Liver (tissue), 9 donors: ENCODE measurements around the gene PLCB3. TPM values are rescaled to one million over a fixed set of nuclear protein-coding genes. Genes with fewer than 3 reads are reported as not detected.

Source experiments
- DNase-seq: peaks from one replicate; pipeline ENCODE4 v3.0.0-alpha.2; 2017; ENCODE audit warnings: low spot score
- H3K27ac ChIP-seq, 2 donors: one replicate each; pipeline ENCODE4 v1.7.0; 2013; ENCODE audit warnings: inconsistent platforms in 2 of 2, low read length in 2 of 2, control low read depth in 1 of 2, low read depth in 1 of 2, mild to moderate bottlenecking in 1 of 2
- H3K27me3 ChIP-seq, 4 donors: one replicate each; pipeline versions ENCODE4 v1.6.1 to v1.7.0; 2013; ENCODE audit warnings: low read length in 3 of 4, inconsistent platforms in 1 of 4, mild to moderate bottlenecking in 1 of 4, moderate library complexity in 1 of 4; ENCODE audit not compliant: control insufficient read depth in 4 of 4, insufficient read depth in 4 of 4
- H3K36me3 ChIP-seq, 4 donors: one replicate each; pipeline versions ENCODE4 v1.6.1 to v1.7.0; 2013; ENCODE audit warnings: low read length in 3 of 4, mild to moderate bottlenecking in 3 of 4, low read depth in 1 of 4, moderate library complexity in 1 of 4; ENCODE audit not compliant: control insufficient read depth in 4 of 4, insufficient read depth in 3 of 4
- H3K4me1 ChIP-seq, 4 donors: one replicate each; pipeline versions ENCODE4 v1.6.1 to v1.7.0; 2013; ENCODE audit warnings: low read length in 3 of 4, mild to moderate bottlenecking in 3 of 4, moderate library complexity in 1 of 4; ENCODE audit not compliant: control insufficient read depth in 4 of 4, insufficient read depth in 4 of 4
- H3K4me3 ChIP-seq, 3 donors: one replicate each; pipeline versions ENCODE4 v1.6.1 to v1.7.0; 2013; ENCODE audit warnings: low read length in 3 of 3, control low read depth in 1 of 3, low read depth in 1 of 3, mild to moderate bottlenecking in 1 of 3
- H3K9ac ChIP-seq, 2 donors: one replicate each; pipeline ENCODE4 v1.7.0; 2013; ENCODE audit warnings: low read length in 2 of 2, mild to moderate bottlenecking in 2 of 2, moderate library complexity in 2 of 2, control low read depth in 1 of 2, low read depth in 1 of 2
- H3K9me3 ChIP-seq, 4 donors: one replicate each; pipeline versions ENCODE4 v1.6.1 to v1.7.0; 2013; ENCODE audit warnings: low read length in 3 of 4; ENCODE audit not compliant: control insufficient read depth in 4 of 4
- ATF3 ChIP-seq: IDR thresholded peaks from 2 replicates; pipeline ENCODE4 v1.6.1; 2016; ENCODE audit warnings: antibody characterized with exemption
- CTCF ChIP-seq: fragments of 150-350 bp; IDR thresholded peaks from 2 replicates; pipeline ENCODE4 v1.5.1; 2017; ENCODE audit warnings: improper control_type of control experiment, low read depth, low read length; ENCODE audit not compliant: missing input control
- EGR1 ChIP-seq, 2 donors: IDR thresholded peaks; 2 replicates each; pipeline ENCODE4 v1.6.1; 2016 to 2018; ENCODE audit warnings: antibody characterized with exemption in 2 of 2, low read depth in 2 of 2
- FOXA1 ChIP-seq: IDR thresholded peaks from 2 replicates; pipeline ENCODE4 v1.6.1; 2016; ENCODE audit warnings: antibody characterized with exemption
- FOXA2 ChIP-seq: IDR thresholded peaks from 2 replicates; pipeline ENCODE4 v1.6.1; 2016; ENCODE audit warnings: antibody characterized with exemption
- GABPA ChIP-seq, 2 donors: IDR thresholded peaks in 1 of 2; conservative IDR thresholded peaks in 1 of 2; 2 replicates each; pipeline ENCODE4 v1.6.1; 2016; ENCODE audit warnings: antibody characterized with exemption in 2 of 2, mild to moderate bottlenecking in 1 of 2, moderate library complexity in 1 of 2
- HNF4A ChIP-seq, 2 donors: conservative IDR thresholded peaks; 2 replicates each; pipeline ENCODE4 v1.6.1; 2016; ENCODE audit warnings: antibody characterized with exemption in 2 of 2, mild to moderate bottlenecking in 2 of 2
- HNF4G ChIP-seq: IDR thresholded peaks from 2 replicates; pipeline ENCODE4 v1.6.1; 2016; ENCODE audit warnings: antibody characterized with exemption
- JUND ChIP-seq, 2 donors: IDR thresholded peaks; 2 replicates each; pipeline ENCODE4 v1.6.1; 2016; ENCODE audit warnings: antibody characterized with exemption in 2 of 2
- MAX ChIP-seq: IDR thresholded peaks from 2 replicates; pipeline ENCODE4 v1.6.1; 2016; ENCODE audit warnings: antibody characterized with exemption
- NR2F2 ChIP-seq: IDR thresholded peaks from 2 replicates; pipeline ENCODE4 v1.6.1; 2016; ENCODE audit warnings: antibody characterized with exemption
- RAD21 ChIP-seq, 2 donors: IDR thresholded peaks; 2 replicates each; pipeline ENCODE4 v1.6.1; 2016; ENCODE audit warnings: antibody characterized with exemption in 2 of 2, mild to moderate bottlenecking in 2 of 2
- REST ChIP-seq: IDR thresholded peaks from 2 replicates; pipeline ENCODE4 v1.6.1; 2016; ENCODE audit warnings: antibody characterized with exemption, mild to moderate bottlenecking
- RXRA ChIP-seq, 2 donors: IDR thresholded peaks; 2 replicates each; pipeline ENCODE4 v1.6.1; 2017 to 2018; ENCODE audit warnings: antibody characterized with exemption in 2 of 2, mild to moderate bottlenecking in 1 of 2
- SP1 ChIP-seq: IDR thresholded peaks from 2 replicates; pipeline ENCODE4 v1.6.1; 2018; ENCODE audit warnings: antibody characterized with exemption, mild to moderate bottlenecking
- TAF1 ChIP-seq: conservative IDR thresholded peaks from 2 replicates; pipeline ENCODE4 v1.6.1; 2016; ENCODE audit warnings: antibody characterized with exemption, mild to moderate bottlenecking
- YY1 ChIP-seq: IDR thresholded peaks from 2 replicates; pipeline ENCODE4 v1.6.1; 2016; ENCODE audit warnings: antibody characterized with exemption, mild to moderate bottlenecking
- ZBTB33 ChIP-seq: IDR thresholded peaks from 2 replicates; pipeline ENCODE4 v1.6.1; 2016; ENCODE audit warnings: antibody characterized with exemption
- WGBS: extraction: QIAGEN DNeasy Blood & Tissue Kit; methylation state at CpG from one replicate; pipeline ENCODE4 v1.1.7; 2013; 5-methylcytosine and 5-hydroxymethylcytosine counted together
- polyA plus RNA-seq, 2 donors: library from polyadenylated mRNA; stranded (reverse) in 1 of 2; unstranded in 1 of 2; fragments of 200-250 nt in 1 of 2; fragments of >200 nt in 1 of 2; fragmentation: Nextera tagmentation in 1 of 2; extraction: Ambion mirVana in 1 of 2; gene quantifications; one replicate each; pipeline versions ENCODE4 v1.2.1 to v1.2.3, GENCODE V29; 2013 to 2015
- total RNA-seq, 2 donors: library from RNA; depleted of rRNA; stranded (reverse); fragments of >200 nt; gene quantifications; one replicate each; pipeline ENCODE4 v1.2.3, GENCODE V29; 2014
- donor health status: healthy.
- donor health status: healthy.
- donor health status: healthy.
- donor health status: healthy.
- donor health status: healthy.

PLCB3 gene
- total and polyA plus RNA-seq, 4 donors: 0.79 to 8.5 (median 5.4) TPM

- H3K9ac ChIP-seq: no peak overlapping the region
- H3K4me1 ChIP-seq: peaks cover 10 to 64% (median 48%) of the 10 kb centered on the region in 4 donors
- no peak for DNase-seq
- WGBS: 93% methylated on average over 4 of the region's 4 CpGs
- no peak overlapping the region for H3K27ac ChIP-seq
- H3K36me3 ChIP-seq: peaks cover 0 to under 1% (median under 1%) of the 10 kb centered on the region in 4 donors
- no peak for TF ChIP-seq HNF4A (conservative IDR thresholded peaks at IDR 0.05)
- no peak for TF ChIP-seq JUND (IDR thresholded peaks at IDR 0.05)
- no peak for TF ChIP-seq RXRA (IDR thresholded peaks at IDR 0.05)
- TF ChIP-seq TAF1: no peak
- TF ChIP-seq HNF4G: no peak
- TF ChIP-seq EGR1 (IDR thresholded peaks at IDR 0.05; ENCODE audit: low read depth in 2 of 2): no peak
- no peak for TF ChIP-seq GABPA (IDR thresholded peaks at IDR 0.05 in 1 of 2, conservative IDR thresholded peaks at IDR 0.05 in 1 of 2)
- TF ChIP-seq MAX: no peak
- no peak for TF ChIP-seq YY1
- TF ChIP-seq SP1: no peak
- no peak for TF ChIP-seq FOXA2
- TF ChIP-seq ZBTB33: no peak
- TF ChIP-seq FOXA1: no peak
- TF ChIP-seq REST: no peak
- no peak for TF ChIP-seq CTCF
- no peak for TF ChIP-seq ATF3
- no peak for TF ChIP-seq NR2F2
- no peak for TF ChIP-seq RAD21 (IDR thresholded peaks at IDR 0.05)
- H3K4me3 ChIP-seq: no peak overlapping the region
- no peaks in the 10 kb centered on the region for H3K27me3 ChIP-seq
- no peaks in the 10 kb centered on the region for H3K9me3 ChIP-seq
Measured at GRCh38 chr11:64249038-64249437, 2.3 kb upstream of the PLCB3 start.
